DND-41 (cell line): ENCODE measurements around the gene C4orf33.

Experiments used
- EZH2 ChIP-seq: IDR thresholded peaks from 3 replicates; pipeline ENCODE4 v1.6.1; 2012; ENCODE audit warnings: borderline replicate concordance, low read depth, mild to moderate bottlenecking, moderate library complexity, low read length, inconsistent platforms; ENCODE audit not compliant: severe bottlenecking
- TF ChIP-seq, protein P1 (sequence below): IDR thresholded peaks from 2 replicates; pipeline ENCODE4 v1.5.1; 2012; ENCODE audit warnings: borderline replicate concordance, low read length, moderate library complexity, mild to moderate bottlenecking; ENCODE audit not compliant: poor library complexity, severe bottlenecking; ENCODE audit errors: extremely low read depth

DNA sequence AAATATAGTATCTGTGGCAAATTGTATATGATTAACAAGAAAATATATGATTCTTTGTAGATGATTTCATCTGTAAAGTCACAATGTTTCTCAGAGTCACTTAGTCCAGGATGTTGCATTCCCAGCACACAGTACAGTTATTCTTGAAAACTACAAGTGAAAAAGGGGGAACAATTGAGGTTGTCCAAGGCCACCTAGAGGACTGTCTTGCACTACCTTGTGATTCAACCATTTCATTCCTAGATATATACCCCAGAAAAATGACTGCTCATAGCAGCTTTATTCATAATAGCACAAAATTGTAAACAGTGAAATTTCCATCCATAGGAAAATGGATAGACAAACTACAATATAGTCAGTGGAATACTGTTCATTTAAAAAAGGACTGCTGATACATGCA is 16.0 kb downstream of the C4orf33 start:
- TF ChIP-seq, protein P1, sequence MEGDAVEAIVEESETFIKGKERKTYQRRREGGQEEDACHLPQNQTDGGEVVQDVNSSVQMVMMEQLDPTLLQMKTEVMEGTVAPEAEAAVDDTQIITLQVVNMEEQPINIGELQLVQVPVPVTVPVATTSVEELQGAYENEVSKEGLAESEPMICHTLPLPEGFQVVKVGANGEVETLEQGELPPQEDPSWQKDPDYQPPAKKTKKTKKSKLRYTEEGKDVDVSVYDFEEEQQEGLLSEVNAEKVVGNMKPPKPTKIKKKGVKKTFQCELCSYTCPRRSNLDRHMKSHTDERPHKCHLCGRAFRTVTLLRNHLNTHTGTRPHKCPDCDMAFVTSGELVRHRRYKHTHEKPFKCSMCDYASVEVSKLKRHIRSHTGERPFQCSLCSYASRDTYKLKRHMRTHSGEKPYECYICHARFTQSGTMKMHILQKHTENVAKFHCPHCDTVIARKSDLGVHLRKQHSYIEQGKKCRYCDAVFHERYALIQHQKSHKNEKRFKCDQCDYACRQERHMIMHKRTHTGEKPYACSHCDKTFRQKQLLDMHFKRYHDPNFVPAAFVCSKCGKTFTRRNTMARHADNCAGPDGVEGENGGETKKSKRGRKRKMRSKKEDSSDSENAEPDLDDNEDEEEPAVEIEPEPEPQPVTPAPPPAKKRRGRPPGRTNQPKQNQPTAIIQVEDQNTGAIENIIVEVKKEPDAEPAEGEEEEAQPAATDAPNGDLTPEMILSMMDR = peak; percentile 14
- TF ChIP-seq EZH2 = no peak
